ENCODE results near the gene TRIO. TPM values are rescaled to one million over a fixed set of nuclear protein-coding genes. Genes with fewer than 3 reads are reported as not detected.

The TRIO gene
- total RNA-seq, 4 donors from 2014 or later: 186 to 388 (median 285) TPM

GRCh38 chr5:14309199-14309598 lies 166.1 kb downstream of the TRIO start:
- no peaks in the 10 kb centered on the region for H3K27me3 ChIP-seq
- in situ Hi-C loops (cut with MboI; ENCODE audit: low pct_ligation_motif_present in 1 of 4, low pct_unique_long_range_greater_than_20kb in 1 of 4, low sequenced_read_pairs in 3 of 4) (no loop called here), intact Hi-C loops (cut with DNase I; ENCODE audit: low total_unique reads) (no loop called here)
- H3K4me3 ChIP-seq: no peak overlapping the region
- peaks cover 0 to 4% (median 0%) of the 10 kb centered on the region in 4 donors for H3K36me3 ChIP-seq
- H3K27ac ChIP-seq: no peak overlapping the region
- no peaks in the 10 kb centered on the region for H3K9me3 ChIP-seq
- TF ChIP-seq POLR2A (IDR thresholded peaks at IDR 0.05) (no peak), EP300 (IDR thresholded peaks at IDR 0.05; ENCODE audit: low read depth) (no peak), POLR2AphosphoS5 (IDR thresholded peaks at IDR 0.05) (no peak)
- TF ChIP-seq, protein P1, sequence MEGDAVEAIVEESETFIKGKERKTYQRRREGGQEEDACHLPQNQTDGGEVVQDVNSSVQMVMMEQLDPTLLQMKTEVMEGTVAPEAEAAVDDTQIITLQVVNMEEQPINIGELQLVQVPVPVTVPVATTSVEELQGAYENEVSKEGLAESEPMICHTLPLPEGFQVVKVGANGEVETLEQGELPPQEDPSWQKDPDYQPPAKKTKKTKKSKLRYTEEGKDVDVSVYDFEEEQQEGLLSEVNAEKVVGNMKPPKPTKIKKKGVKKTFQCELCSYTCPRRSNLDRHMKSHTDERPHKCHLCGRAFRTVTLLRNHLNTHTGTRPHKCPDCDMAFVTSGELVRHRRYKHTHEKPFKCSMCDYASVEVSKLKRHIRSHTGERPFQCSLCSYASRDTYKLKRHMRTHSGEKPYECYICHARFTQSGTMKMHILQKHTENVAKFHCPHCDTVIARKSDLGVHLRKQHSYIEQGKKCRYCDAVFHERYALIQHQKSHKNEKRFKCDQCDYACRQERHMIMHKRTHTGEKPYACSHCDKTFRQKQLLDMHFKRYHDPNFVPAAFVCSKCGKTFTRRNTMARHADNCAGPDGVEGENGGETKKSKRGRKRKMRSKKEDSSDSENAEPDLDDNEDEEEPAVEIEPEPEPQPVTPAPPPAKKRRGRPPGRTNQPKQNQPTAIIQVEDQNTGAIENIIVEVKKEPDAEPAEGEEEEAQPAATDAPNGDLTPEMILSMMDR (IDR thresholded peaks at IDR 0.05): no peak
- peaks cover 0 to 9% (median 4%) of the 10 kb centered on the region in 4 donors for H3K4me1 ChIP-seq
- DNase-seq: no peak

DNA sequence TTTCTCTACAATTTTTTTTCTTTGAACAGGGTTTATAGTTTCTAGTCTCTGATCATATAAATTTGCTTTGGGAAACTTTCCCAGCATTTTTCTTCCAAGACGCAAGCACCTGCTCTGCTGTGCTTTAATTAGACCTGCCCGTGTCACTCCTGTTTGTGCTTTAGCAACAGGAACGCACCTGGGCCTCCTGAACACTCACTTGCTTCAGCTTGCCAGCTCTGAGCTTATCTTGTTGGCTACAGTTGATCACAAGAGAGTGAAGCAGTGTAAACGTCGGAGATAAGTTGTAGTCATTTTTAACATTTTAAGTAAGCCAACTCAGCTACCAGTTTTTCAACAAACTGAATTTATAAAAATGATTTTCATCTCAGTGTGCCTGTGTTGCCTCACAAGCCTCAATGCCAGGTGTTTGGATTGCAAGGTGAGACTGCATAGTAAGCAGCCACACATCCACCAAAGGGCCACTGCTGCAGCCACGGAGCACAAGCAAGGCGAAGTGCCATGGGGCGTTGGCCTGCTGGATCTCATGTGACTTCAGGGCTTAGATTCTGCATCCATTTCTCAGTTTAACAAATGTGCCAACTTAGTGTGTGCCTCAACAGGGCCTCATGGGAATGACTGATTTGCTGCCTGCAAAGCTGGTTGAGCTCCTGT lies 166.9 kb downstream of the TRIO start:
- H3K4me1 ChIP-seq: peaks cover 0 to 13% (median 4%) of the 10 kb centered on the region in 4 donors
- no peak overlapping the region for H3K27ac ChIP-seq
- peaks cover 0 to 4% (median 0%) of the 10 kb centered on the region in 4 donors for H3K36me3 ChIP-seq
- H3K27me3 ChIP-seq: no peaks in the 10 kb centered on the region
- TF ChIP-seq, protein P1 (IDR thresholded peaks at IDR 0.05): no peak
- TF ChIP-seq EP300 (IDR thresholded peaks at IDR 0.05; ENCODE audit: low read depth): no peak
- TF ChIP-seq POLR2A (IDR thresholded peaks at IDR 0.05): no peak
- no peak for TF ChIP-seq POLR2AphosphoS5 (IDR thresholded peaks at IDR 0.05)
- no peak for DNase-seq
- no peak overlapping the region for H3K4me3 ChIP-seq
- intact Hi-C loops (cut with DNase I; ENCODE audit: low total_unique reads): no loop called here
- no peaks in the 10 kb centered on the region for H3K9me3 ChIP-seq
- in situ Hi-C loops (cut with MboI; ENCODE audit: low pct_ligation_motif_present in 1 of 4, low pct_unique_long_range_greater_than_20kb in 1 of 4, low sequenced_read_pairs in 3 of 4): no loop called here
- WGBS, 2 donors (ENCODE audit: low coverage in 1 of 2): 48 to 66% methylated on average over 4 to 8 of the region's 8 CpGs

DNA sequence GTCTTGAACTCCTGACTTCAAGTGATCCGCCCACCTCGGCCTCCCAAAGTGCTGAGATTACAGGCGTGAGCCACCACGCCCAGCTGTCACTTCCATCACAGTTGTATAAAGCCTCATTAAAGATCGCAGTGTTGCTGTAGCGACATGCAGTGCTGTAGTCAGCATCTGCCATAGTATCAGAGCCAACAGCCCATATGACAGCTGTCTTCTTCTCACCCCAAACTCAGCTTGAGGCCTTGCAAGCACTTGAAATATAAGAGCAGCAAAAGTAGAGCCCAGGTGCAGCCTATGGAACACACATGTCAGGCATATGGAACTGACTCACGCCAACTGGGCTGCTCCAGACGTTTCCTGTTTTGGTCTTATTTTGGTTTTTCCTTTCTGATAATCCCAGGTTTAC lies 167.8 kb downstream of the TRIO start:
- H3K36me3 ChIP-seq: peaks cover 0 to 4% (median 0%) of the 10 kb centered on the region in 4 donors
- TF ChIP-seq EP300 (IDR thresholded peaks at IDR 0.05; ENCODE audit: low read depth): no peak
- no peak for TF ChIP-seq POLR2A (IDR thresholded peaks at IDR 0.05)
- TF ChIP-seq POLR2AphosphoS5 (IDR thresholded peaks at IDR 0.05): no peak
- TF ChIP-seq, protein P1 (IDR thresholded peaks at IDR 0.05): no peak
- 83 to 87% methylated on average over 2 to 8 of the region's 8 CpGs for WGBS, 2 donors (ENCODE audit: low coverage in 1 of 2)
- no peaks in the 10 kb centered on the region for H3K27me3 ChIP-seq
- intact Hi-C loops (cut with DNase I; ENCODE audit: low total_unique reads): no loop called here
- peaks cover 0 to 13% (median 4%) of the 10 kb centered on the region in 4 donors for H3K4me1 ChIP-seq
- in situ Hi-C loops (cut with MboI; ENCODE audit: low pct_ligation_motif_present in 1 of 4, low pct_unique_long_range_greater_than_20kb in 1 of 4, low sequenced_read_pairs in 3 of 4): no loop called here
- H3K9me3 ChIP-seq: no peaks in the 10 kb centered on the region
- no peak for DNase-seq
- no peak overlapping the region for H3K4me3 ChIP-seq
- no peak overlapping the region for H3K27ac ChIP-seq

DNA sequence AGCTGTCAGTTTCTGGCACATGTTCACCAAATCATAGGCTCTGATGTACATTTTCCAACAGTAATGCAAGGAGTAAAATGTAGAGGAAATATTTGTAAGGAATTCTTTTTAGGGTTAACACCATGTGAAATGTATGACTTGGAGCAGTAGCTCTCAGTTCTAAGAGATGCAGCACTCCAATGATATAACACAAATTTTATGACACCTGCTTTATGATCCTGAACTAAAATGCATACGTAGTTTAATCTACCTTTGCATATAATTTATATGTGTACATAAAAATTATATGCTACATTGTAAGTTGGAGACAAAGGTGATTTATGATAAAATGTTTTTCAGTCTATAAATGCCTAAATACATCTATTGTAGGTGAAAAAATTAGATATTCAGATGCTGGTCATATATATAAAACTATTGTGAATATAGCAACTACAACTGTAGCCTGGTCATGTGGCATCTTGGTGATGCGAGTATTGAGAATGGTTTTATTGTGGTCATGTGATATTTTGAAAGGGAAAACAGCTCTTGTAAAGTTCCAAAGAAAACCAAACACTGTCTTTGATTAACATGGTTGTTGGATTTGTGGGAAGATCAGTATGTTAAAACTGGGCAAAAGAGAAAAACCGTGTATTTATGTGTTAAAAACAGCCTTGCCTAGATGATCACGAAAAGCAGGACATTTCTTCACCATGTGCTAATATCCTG lies 171.0 kb downstream of the TRIO start:
- WGBS, 2 donors (ENCODE audit: low coverage in 1 of 2): 50 to 51% methylated on average over 4 of the region's 4 CpGs
- in situ Hi-C loops (cut with MboI; ENCODE audit: low pct_ligation_motif_present in 1 of 4, low pct_unique_long_range_greater_than_20kb in 1 of 4, low sequenced_read_pairs in 3 of 4): no loop called here
- peak overlapping the region in 1 of 4 donors; percentile 16 for H3K27ac ChIP-seq
- no peak for DNase-seq
- H3K36me3 ChIP-seq: peaks cover 0 to 14% (median 7%) of the 10 kb centered on the region in 4 donors
- H3K4me3 ChIP-seq: no peak overlapping the region
- TF ChIP-seq EP300 (IDR thresholded peaks at IDR 0.05; ENCODE audit: low read depth) (no peak), POLR2A (IDR thresholded peaks at IDR 0.05) (no peak), POLR2AphosphoS5 (IDR thresholded peaks at IDR 0.05) (no peak)
- TF ChIP-seq, protein P1 (IDR thresholded peaks at IDR 0.05): no peak
- H3K4me1 ChIP-seq: peaks cover 0 to 13% (median 4%) of the 10 kb centered on the region in 4 donors
- intact Hi-C loops (cut with DNase I; ENCODE audit: low total_unique reads): no loop called here
- no peaks in the 10 kb centered on the region for H3K27me3 ChIP-seq
- no peaks in the 10 kb centered on the region for H3K9me3 ChIP-seq

All from transverse colon (tissue), 4 donors.